ENCODE results near the gene CALCB.

The CALCB gene

DNA sequence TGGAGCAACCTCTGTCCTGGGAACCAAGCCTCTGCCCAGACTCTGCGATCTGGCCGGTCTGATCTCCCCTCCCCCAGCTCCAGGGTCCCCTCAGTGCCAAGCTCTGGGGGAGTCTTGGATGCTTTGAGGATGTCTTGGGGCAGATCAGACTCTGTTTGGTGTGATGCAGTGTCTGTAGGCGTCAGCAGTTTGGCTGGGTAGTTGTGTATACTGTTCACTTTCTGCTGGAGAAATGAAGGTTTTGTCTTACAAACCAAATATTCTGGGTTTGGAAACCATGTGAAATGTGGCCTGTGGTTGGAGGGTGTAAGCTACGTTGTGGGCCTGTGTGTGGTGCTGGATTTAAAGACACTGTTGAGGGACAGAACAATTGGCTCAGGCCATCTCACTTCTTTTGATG is 46.0 kb downstream of the CALCB start:
- no peak for DNase-seq

DNA sequence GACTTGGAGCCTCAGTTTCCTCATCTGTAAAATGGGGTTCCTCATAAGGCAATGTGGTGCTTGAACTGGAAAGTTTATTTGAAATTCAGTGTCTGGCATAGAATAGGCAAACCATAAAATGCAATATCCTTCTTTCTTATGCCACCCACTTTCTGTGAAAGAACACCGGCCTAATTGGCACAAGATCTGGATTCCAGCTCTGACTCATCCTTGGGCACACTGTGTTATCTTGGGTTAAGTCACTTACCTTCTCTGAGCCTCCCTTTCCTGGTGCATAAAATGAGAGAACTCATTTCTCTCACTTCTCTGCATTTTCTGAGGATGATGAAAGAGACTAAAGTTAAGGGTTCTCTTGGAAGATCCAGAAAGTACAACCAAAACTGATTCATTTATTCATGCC is 46.4 kb downstream of the CALCB start:
- DNase-seq, result no peak

DNA sequence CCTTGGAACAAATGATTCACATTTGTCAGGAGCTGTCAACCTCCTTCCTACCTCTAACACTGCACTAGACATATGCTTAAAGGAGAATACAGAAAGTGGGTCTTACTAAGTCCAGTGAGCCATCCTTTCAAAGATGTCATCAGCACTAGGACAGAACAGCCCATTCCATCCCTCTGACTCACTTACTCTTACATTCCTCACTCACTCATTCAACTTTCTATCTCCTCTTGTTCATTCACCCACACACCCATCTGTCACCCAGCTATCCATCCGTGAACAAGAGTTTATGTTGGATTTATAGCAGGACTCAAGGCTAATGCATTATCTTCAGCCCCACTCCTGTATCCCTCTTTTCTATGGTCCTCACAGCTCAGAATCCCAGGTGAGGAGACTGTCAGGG is 50.5 kb downstream of the CALCB start:
- DNase-seq, result peak; percentile 3 to 25

DNA sequence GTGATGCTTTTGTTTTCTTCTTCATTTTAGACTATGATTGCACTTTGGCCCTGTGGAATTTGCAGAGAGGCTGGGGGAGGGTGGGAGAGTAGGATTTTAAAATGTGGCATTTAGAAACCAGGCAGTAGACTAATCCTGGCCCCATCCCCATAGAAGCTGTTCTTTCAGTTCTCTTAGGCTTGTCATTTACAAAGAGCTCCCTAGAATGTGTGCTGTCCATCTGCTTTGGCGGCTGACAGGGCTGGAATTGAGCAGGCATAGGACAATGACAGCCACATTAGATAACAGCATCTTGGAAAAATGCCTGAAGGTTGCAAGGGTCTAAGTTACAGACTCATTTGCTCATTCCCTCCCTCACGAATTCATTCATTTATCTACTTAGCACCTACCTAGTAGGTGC is 51.1 kb downstream of the CALCB start:
- DNase-seq, result no peak

DNA sequence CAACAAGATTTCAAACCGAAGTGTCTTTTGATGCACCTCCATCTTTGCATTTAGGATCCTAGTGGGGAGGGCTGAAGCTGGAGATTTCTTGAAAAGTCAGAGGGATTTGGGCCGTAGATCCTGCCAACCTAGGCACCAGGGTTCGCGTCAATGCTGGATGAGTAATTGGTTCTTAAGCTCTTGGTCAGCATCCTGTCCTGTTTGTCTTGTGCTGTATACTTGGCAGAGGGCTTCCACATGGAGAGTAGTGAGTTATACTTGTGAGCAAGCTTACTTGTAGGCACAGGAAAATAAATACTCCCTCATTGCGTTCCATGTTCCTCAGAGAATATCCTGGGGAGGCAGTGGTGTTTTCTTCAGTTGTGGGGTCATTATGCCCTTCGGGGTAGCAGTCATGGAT is 53.9 kb downstream of the CALCB start:
- no peak for DNase-seq
